HG03064 (cell line): ENCODE data around the gene SLC45A1.

ENCODE experiments used
- ATAC-seq: cut with Tn5 transposase; IDR thresholded peaks from one replicate; pipeline ENCODE4 v1.9.1; 2021; ENCODE audit warnings: low read depth; ENCODE audit not compliant: unreplicated experiment

Gene SLC45A1

GRCh38 chr1:8351693-8352470 lies 34.0 kb downstream of the SLC45A1 start:
- no peak for ATAC-seq

- ATAC-seq = no peak
Measured at GRCh38 chr1:8352471-8352845, 34.5 kb downstream of the SLC45A1 start.

- ATAC-seq = no peak
Measured at GRCh38 chr1:8352886-8353785, 35.2 kb downstream of the SLC45A1 start.

GRCh38 chr1:8354038-8354437 lies 36.1 kb downstream of the SLC45A1 start:
- no peak for ATAC-seq

GRCh38 chr1:8355439-8356255 lies 37.7 kb downstream of the SLC45A1 start:
- ATAC-seq = no peak

GRCh38 chr1:8356256-8357209 lies 38.6 kb downstream of the SLC45A1 start:
- no peak for ATAC-seq

GRCh38 chr1:8357329-8358101 lies 39.6 kb downstream of the SLC45A1 start:
- ATAC-seq = no peak

GRCh38 chr1:8358241-8358896 lies 40.5 kb downstream of the SLC45A1 start:
- no peak for ATAC-seq

GRCh38 chr1:8358897-8359616 lies 41.1 kb downstream of the SLC45A1 start:
- ATAC-seq = no peak

GRCh38 chr1:8359617-8360481 lies 41.9 kb downstream of the SLC45A1 start:
- ATAC-seq = no peak

- no peak for ATAC-seq
Measured at GRCh38 chr1:8360493-8361197, 42.7 kb downstream of the SLC45A1 start.

GRCh38 chr1:8361198-8361849 lies 43.4 kb downstream of the SLC45A1 start:
- ATAC-seq = no peak

GRCh38 chr1:8362701-8363101 lies 44.8 kb downstream of the SLC45A1 start:
- ATAC-seq = no peak

GRCh38 chr1:8363186-8363766 lies 45.4 kb downstream of the SLC45A1 start:
- ATAC-seq = no peak

GRCh38 chr1:8363767-8364301 lies 45.9 kb downstream of the SLC45A1 start:
- no peak for ATAC-seq
